Gastroesophageal sphincter (tissue), 4 donors: ENCODE measurements around the gene ADAMTS9. TPM values are rescaled to one million over a fixed set of nuclear protein-coding genes. Genes with fewer than 3 reads are reported as not detected.
A peak's percentile ranks its signal among the peaks of the same experiment; 100 is the strongest.

Experiments used
- ATAC-seq: fragments of 150-250 bp; one replicate; pipeline ENCODE4 v1.9.1; 2016; ENCODE audit warnings: mild to moderate bottlenecking, moderate library complexity
- H3K27ac ChIP-seq, 4 donors: fragments of 200-600 bp; sonication (generic) in 3 of 4; 1 replicate in 3 of 4; 2 replicates in 1 of 4; pipeline ENCODE4 v1.5.1; 2016 to 2019
- H3K27me3 ChIP-seq: fragments of 200-600 bp; sonication (generic); one replicate; pipeline ENCODE4 v1.5.1; 2019
- H3K36me3 ChIP-seq, 2 donors: fragments of 200-600 bp; sonication (generic); one replicate each; pipeline ENCODE4 v1.5.1; 2019; ENCODE audit warnings: control low read depth in 1 of 2
- H3K4me1 ChIP-seq, 3 donors: fragments of 200-600 bp; sonication (generic); 1 replicate in 2 of 3; 2 replicates in 1 of 3; pipeline ENCODE4 v1.5.1; 2016 to 2019; ENCODE audit warnings: control low read depth in 2 of 3
- H3K4me3 ChIP-seq, 2 donors: fragments of 200-600 bp; sonication (generic); one replicate each; pipeline ENCODE4 v1.5.1; 2019; ENCODE audit warnings: mild to moderate bottlenecking in 1 of 2, moderate library complexity in 1 of 2
- H3K9me3 ChIP-seq, 3 donors: fragments of 200-600 bp; sonication (generic); one replicate each; pipeline ENCODE4 v1.5.1; 2017 to 2019; ENCODE audit warnings: control low read depth in 2 of 3
- EP300 ChIP-seq: sonication (generic); formaldehyde crosslinking; IDR thresholded peaks from one replicate; pipeline ENCODE4 v1.6.1; 2017; ENCODE audit warnings: antibody characterized with exemption, mild to moderate bottlenecking
- POLR2A ChIP-seq, 2 donors: fragments of 450-650 bp; IDR thresholded peaks; one replicate each; pipeline ENCODE4 v1.6.1; 2017; ENCODE audit warnings: antibody characterized with exemption in 2 of 2, mild to moderate bottlenecking in 2 of 2, moderate library complexity in 1 of 2
- POLR2AphosphoS5 ChIP-seq: sonication (generic); formaldehyde crosslinking; IDR thresholded peaks from one replicate; pipeline ENCODE4 v1.6.1; 2017; ENCODE audit warnings: antibody characterized with exemption
- WGBS, 2 donors: methylation state at CpG; one replicate each; pipeline ENCODE4 v1.1.5; 2018; ENCODE audit warnings: low coverage in 1 of 2; 5-methylcytosine and 5-hydroxymethylcytosine counted together
- total RNA-seq, 4 donors: library from RNA; depleted of rRNA; stranded (reverse); fragments of >200 nt; gene quantifications; one replicate each; pipeline ENCODE4 v1.1.0, GENCODE V29; 2016
- TF ChIP-seq, protein P1 (sequence below), 4 experiments: fragments of 200-600 bp in 2 of 4; fragments of 450-650 bp in 2 of 4; sonication (generic) in 1 of 4; IDR thresholded peaks; one replicate each; pipeline ENCODE4 v1.5.1; 2017 to 2019; ENCODE audit warnings: antibody characterized with exemption in 4 of 4, mild to moderate bottlenecking in 2 of 4, moderate library complexity in 2 of 4

The ADAMTS9 gene
- total RNA-seq, 4 donors from 2014 or later, result 30.7 to 102 (median 48.3) TPM

GRCh38 chr3:64716110-64716710 lies 28.4 kb upstream of the ADAMTS9 start:
- Histone ChIP-seq H3K27me3 (no peaks in the 10 kb centered on the region), H3K9me3 (no peaks in the 10 kb centered on the region), H3K4me3 (no peak overlapping the region), H3K4me1 (peaks cover 0 to 45% (median 0%) of the 10 kb centered on the region in 3 donors), H3K27ac (peak overlapping the region in 2 of 4 donors; percentile 22 to 52), H3K36me3 (no peaks in the 10 kb centered on the region)
- 48 to 71% methylated on average over 7 to 8 of the region's 8 CpGs for WGBS, 2 donors
- TF ChIP-seq POLR2AphosphoS5, result no peak
- no peak for TF ChIP-seq POLR2A (IDR thresholded peaks at IDR 0.05)
- TF ChIP-seq, protein P1, sequence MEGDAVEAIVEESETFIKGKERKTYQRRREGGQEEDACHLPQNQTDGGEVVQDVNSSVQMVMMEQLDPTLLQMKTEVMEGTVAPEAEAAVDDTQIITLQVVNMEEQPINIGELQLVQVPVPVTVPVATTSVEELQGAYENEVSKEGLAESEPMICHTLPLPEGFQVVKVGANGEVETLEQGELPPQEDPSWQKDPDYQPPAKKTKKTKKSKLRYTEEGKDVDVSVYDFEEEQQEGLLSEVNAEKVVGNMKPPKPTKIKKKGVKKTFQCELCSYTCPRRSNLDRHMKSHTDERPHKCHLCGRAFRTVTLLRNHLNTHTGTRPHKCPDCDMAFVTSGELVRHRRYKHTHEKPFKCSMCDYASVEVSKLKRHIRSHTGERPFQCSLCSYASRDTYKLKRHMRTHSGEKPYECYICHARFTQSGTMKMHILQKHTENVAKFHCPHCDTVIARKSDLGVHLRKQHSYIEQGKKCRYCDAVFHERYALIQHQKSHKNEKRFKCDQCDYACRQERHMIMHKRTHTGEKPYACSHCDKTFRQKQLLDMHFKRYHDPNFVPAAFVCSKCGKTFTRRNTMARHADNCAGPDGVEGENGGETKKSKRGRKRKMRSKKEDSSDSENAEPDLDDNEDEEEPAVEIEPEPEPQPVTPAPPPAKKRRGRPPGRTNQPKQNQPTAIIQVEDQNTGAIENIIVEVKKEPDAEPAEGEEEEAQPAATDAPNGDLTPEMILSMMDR (IDR thresholded peaks at IDR 0.05), result no peak
- TF ChIP-seq EP300, result no peak
- no peak for ATAC-seq

DNA sequence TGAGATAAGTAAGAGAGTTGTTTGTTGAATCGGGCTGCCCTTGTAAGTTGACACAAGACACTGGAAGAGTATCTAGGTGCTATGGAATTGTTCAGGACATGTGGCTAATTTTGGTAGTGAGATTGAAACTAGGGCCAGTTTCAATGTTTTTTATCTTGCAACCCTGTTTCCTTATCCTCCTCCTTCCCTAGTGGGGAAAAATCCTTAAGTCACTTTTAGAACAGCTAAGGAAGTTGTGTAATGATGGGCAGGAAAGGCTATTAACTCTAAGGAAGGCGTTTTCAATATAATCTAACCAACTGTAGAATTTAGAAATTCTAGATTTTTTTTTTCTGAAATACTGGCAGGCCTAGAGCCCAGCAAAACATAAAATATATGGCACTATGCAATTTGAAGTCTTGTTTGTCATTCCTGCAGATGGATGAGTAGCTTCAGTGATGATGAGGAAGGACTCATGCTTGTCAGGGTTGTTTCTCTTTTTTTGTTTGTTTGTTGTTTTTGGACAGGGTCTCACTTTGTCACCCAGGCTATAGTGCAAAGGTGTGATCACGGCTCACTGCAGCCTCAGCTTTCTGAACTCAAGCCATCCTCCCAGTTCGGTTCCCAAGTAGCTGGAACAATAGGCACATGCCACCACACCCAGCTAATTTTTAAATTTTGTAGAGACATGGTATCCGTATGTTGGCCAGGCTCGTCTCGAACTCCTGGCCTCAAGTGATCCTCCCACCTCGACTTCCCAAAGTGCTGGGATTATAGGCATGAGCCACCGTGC lies 27.6 kb upstream of the ADAMTS9 start:
- Histone ChIP-seq H3K4me3 (no peak overlapping the region), H3K4me1 (peaks cover 0 to 45% (median 0%) of the 10 kb centered on the region in 3 donors), H3K36me3 (no peaks in the 10 kb centered on the region), H3K27me3 (no peaks in the 10 kb centered on the region), H3K27ac (peak overlapping the region in 2 of 4 donors; percentile 22 to 52), H3K9me3 (no peaks in the 10 kb centered on the region)
- TF ChIP-seq POLR2A (IDR thresholded peaks at IDR 0.05) (no peak), EP300 (no peak), POLR2AphosphoS5 (no peak)
- TF ChIP-seq, protein P1 (IDR thresholded peaks at IDR 0.05), result no peak
- ATAC-seq, result no peak
- 78 to 86% methylated on average over 7 to 9 of the region's 9 CpGs for WGBS, 2 donors

GRCh38 chr3:64708456-64708855 lies 20.7 kb upstream of the ADAMTS9 start:
- Histone ChIP-seq H3K4me1 (no peaks in the 10 kb centered on the region), H3K36me3 (no peaks in the 10 kb centered on the region), H3K27ac (no peak overlapping the region), H3K27me3 (no peaks in the 10 kb centered on the region), H3K4me3 (no peak overlapping the region), H3K9me3 (no peaks in the 10 kb centered on the region)
- ATAC-seq, result no peak
- TF ChIP-seq EP300 (no peak), POLR2A (IDR thresholded peaks at IDR 0.05) (no peak), POLR2AphosphoS5 (no peak)
- TF ChIP-seq, protein P1 (IDR thresholded peaks at IDR 0.05), result no peak
- WGBS, 2 donors, result 95 to 100% methylated on average over 2 to 3 of the region's 3 CpGs

- no peak for ATAC-seq
- TF ChIP-seq, protein P1 (IDR thresholded peaks at IDR 0.05), result no peak
- TF ChIP-seq EP300 (no peak), POLR2A (IDR thresholded peaks at IDR 0.05) (no peak), POLR2AphosphoS5 (no peak)
- H3K9me3 ChIP-seq, result no peaks in the 10 kb centered on the region
- H3K4me3 ChIP-seq, result no peak overlapping the region
- H3K36me3 ChIP-seq, result no peaks in the 10 kb centered on the region
- H3K27ac ChIP-seq, result no peak overlapping the region
- 86 to 100% methylated on average over 2 of the region's 2 CpGs for WGBS, 2 donors
- H3K27me3 ChIP-seq, result no peaks in the 10 kb centered on the region
- no peaks in the 10 kb centered on the region for H3K4me1 ChIP-seq
These were observed 18.1 kb upstream of the ADAMTS9 start for GRCh38 chr3:64705946-64706345.

DNA sequence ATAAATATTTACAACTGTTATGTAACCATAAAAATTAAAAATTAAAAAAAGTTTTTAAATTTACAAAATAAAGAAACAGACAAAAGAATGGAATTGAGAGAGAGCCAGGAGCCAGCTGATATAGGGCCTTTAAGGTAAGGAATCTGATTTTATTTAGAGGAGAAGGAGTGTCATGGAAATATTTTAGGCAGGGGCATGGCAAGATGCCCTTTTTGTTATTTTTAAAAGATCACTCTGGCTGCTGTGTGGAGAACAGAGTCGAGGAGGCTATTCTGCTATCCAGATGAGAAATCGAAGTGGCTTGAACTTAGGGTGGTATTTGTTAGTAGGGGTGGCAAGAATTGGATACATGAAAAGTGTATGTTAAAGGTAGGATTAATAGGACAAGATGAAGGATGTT lies 9.1 kb upstream of the ADAMTS9 start:
- Histone ChIP-seq H3K9me3 (no peaks in the 10 kb centered on the region), H3K4me3 (no peak overlapping the region), H3K27ac (no peak overlapping the region), H3K4me1 (peaks cover 0 to 39% (median 0%) of the 10 kb centered on the region in 3 donors), H3K36me3 (no peaks in the 10 kb centered on the region), H3K27me3 (no peaks in the 10 kb centered on the region)
- 33% methylated on average over 2 of the region's 2 CpGs for WGBS, 2 donors
- no peak for ATAC-seq
- TF ChIP-seq, protein P1 (IDR thresholded peaks at IDR 0.05), result no peak
